GM12873 (cell line): ENCODE results near the gene CCNL1.

Experiments
- TF ChIP-seq, protein P1 (sequence below): IDR thresholded peaks from 2 replicates; pipeline ENCODE4 v1.5.1; 2012; ENCODE audit warnings: low read depth, mild to moderate bottlenecking, moderate library complexity, low read length, control low read depth; ENCODE audit not compliant: insufficient read depth; ENCODE audit errors: missing control alignments

Gene CCNL1

GRCh38 chr3:157188391-157188790 is 28.4 kb upstream of the CCNL1 start:
- TF ChIP-seq, protein P1, sequence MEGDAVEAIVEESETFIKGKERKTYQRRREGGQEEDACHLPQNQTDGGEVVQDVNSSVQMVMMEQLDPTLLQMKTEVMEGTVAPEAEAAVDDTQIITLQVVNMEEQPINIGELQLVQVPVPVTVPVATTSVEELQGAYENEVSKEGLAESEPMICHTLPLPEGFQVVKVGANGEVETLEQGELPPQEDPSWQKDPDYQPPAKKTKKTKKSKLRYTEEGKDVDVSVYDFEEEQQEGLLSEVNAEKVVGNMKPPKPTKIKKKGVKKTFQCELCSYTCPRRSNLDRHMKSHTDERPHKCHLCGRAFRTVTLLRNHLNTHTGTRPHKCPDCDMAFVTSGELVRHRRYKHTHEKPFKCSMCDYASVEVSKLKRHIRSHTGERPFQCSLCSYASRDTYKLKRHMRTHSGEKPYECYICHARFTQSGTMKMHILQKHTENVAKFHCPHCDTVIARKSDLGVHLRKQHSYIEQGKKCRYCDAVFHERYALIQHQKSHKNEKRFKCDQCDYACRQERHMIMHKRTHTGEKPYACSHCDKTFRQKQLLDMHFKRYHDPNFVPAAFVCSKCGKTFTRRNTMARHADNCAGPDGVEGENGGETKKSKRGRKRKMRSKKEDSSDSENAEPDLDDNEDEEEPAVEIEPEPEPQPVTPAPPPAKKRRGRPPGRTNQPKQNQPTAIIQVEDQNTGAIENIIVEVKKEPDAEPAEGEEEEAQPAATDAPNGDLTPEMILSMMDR, result no peak

GRCh38 chr3:157182879-157183278 is 22.9 kb upstream of the CCNL1 start:
- TF ChIP-seq, protein P1, result no peak

DNA sequence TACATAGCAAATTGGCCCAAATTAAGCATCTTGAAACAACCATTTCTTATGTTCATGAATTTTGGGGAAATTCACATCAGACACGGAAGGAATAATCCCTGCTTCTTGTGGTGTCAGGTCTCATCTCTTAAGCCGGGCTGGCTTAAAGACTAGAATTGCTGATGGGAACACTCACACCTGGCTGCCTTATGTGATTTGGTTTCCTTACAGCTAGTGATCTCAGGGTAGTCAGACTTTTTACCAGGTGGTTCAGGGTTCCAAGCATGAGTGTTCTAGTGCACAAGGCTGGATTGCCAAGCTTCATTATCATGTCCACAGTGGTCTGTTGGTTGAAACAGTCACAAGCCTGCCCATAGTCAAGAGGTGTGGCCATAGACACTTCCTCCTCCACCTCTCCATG is 20.3 kb upstream of the CCNL1 start:
- TF ChIP-seq, protein P1, result no peak

- TF ChIP-seq, protein P1, result no peak
These were observed 19.4 kb upstream of the CCNL1 start for GRCh38 chr3:157179365-157179803.

GRCh38 chr3:157176934-157177333 is 17.0 kb upstream of the CCNL1 start:
- TF ChIP-seq, protein P1, result no peak

- TF ChIP-seq, protein P1, result no peak
These were observed 16.0 kb upstream of the CCNL1 start for GRCh38 chr3:157175691-157176507.

DNA sequence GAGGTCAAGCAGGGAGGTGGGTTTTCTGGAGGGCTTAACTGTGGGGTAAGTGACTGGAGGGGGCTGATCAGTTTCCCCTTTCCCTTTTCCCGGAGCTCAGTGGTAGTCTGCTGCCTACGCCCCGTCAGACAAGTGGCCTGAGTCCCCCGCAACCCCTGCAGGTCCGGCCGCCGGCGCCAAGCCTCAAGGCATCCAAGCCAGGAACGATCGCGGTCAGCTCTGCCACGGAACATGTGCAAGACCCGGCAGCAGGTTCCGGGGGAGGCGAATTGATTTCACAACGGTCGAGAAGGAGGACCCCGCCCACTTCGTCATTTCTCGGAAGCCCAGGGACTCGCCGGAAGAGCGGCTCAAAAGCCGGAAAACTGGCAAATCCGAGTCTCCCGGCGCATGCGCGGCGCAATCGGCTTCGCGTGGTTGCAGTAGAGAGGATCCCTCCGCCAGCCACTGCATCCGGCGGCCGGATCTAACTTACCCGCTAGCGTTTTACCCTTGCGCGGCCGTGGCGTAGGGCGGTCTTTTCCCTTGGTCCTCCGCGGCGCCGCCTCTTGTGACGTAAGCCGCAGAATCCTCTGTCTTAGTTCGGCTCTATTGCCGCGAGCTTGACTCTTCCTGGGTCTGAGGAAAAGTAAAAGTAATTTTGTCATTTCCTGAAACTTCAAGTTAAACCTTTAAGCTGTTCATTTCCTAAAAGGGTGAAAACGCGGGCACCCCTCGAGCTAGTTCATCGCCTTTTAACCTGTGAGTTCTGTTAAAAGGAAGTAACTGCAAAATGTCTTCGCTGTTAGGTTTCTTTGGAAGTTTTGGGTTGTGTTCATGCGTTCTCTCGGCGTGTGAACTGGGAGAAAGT is 14.9 kb upstream of the CCNL1 start:
- TF ChIP-seq, protein P1, result no peak
